SK-N-DZ (cell line): ENCODE measurements around the gene KIF25.

Source experiments
- DNase-seq: peaks from one replicate; pipeline ENCODE4 v3.0.0-alpha.2; 2015; ENCODE audit warnings: low spot score

The KIF25 gene

DNA sequence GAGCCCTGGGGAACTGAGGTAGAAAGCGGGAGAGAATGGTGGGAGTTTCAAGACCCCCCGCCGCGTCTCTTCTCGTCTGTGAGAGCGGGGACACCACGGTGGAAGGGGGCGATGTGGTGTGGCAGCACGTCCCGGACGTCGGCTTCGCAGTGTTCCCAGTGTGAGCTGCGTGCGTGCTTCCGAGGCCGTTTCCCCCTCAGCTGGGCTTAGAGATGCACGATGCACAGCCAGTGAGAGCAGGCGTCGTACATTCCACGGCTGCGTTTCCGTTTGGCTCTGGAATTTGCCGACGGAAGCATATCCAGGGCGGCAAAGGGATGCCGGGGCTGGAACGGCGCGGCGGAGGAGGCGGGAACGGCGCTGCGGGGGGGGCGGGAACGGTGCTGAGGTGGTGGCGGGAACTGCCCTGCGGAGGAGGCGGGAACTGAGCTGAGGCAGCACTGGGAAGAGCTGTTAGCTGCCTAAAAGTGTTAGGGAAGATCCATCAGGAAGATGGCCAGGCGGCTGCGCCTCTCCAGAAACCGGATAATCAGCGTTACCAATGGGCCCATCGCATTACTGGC is 37.7 kb downstream of the KIF25 start:
- DNase-seq, result peak; percentile 60

DNA sequence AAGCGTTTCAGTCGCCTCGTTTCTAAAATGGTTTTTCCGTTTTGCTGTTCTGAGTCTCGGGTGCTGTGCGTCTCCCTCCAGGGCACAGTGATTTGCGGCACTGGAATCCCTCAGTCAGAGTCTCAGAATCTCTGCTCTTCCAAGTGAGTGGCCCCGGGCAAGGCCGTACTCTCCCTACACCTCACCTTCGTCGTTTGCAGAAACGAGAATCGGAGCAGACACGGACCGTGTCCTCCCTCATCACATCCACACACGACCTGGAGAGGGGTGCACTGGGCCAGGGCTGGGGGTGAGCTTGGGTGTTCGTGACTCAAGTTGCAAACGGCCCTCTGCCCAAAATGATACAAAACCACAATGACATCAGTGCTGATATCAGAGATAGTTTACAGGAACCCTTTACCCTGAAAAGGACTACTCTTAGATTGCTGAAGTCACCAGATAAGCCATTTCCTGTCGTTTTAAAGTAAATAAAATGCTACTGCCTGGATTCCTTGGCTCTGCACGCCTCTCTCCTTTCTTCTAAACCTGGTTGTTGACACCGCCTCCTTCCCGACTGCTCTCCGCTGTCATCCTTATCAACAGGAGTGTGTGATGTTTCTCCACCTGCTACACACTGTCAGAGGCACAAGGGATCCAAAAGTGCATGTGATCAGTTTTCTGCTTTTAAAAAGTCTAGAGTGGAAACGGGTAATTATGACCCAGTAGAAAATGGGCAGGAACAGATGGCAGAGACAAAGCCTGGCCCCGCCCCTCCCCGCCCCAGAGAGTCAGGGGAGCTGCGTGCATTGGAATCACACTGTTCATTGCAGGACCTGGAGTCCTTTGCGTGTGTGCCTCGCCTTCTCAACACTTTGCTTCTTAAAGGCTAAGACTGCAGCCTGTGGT is 38.4 kb downstream of the KIF25 start:
- peak; percentile 49 for DNase-seq

DNA sequence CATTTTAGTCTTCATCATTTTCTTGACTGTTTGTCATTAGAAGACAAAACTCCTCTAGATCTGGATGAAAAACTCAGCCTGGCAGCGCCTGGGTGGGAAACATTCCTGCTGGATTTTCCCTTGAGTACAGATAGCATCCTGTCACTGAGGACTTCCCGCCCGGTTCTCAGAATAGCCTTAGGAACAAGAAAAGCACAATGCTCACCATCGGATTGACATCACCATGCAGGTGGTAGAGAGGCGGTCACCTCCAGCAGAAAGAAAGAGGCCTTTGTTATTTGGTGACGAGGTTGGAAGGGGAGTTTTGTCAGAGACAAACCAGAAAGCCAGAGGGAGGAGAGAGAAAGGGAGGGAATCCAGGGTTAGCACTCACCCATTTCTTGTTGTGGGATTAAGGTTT is 39.8 kb downstream of the KIF25 start:
- no peak for DNase-seq

DNA sequence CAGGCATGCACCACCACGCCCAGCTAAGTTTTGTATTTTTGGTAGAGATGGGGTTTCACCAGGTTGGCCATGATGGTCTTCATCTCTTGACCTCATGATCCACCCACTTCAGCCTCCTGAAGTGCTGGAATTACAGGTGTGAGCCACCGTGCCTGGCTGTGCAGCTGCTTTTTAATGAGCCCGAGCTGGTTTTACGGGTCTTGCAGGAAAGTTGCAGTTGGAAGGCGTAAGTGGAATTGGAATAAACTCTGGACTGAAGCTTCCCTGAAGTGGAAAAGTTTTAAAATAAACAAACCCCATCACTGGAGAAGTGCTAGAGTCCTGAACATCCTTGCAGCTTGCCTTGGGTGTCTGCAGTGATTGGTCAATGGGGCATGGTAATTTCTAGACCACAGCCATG is 40.4 kb downstream of the KIF25 start:
- no peak for DNase-seq

DNA sequence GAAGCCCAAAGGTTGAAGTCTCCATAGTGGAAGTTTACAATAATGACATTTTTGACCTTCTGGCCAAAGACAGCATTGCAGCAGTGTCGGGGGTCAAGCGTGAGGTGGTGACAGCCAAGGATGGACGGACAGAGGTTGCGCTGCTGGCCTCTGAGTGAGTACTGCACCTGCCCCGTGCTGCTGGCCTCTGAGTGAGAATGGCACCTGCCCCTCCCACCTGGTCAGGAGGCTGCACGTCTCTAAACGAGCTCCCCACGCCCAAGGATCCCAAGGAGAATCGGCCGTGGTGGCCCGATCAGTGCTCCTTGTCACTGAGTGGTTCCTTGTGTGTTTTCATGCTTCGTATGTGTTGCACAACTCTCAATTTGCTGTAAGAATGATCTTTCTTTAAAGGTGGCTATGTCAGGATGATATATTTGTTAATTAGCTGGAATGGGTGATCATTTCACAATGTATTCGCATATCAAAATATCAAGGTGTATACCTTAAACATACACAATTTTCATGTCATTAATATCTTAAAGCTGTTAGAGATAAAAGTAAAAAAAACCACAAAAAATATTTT is 41.2 kb downstream of the KIF25 start:
- DNase-seq, result no peak

DNA sequence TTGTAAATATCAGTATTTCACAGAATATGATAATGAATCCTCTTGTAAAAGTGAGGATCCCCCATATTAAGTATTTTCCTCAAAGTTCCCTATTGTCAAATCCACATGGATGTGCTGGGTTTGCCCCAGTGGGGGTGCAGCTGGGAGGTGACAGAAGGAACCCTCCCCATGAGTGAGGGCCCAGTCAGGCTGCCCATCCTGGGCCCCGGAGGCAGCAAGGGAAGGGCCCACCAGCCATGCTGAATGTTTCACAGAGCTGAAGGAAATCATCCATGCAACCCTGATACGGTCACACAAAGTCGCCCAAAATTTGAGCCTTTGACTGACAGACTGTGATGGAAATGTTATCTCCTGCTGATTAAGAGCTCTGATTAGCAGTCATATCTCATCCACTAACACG is 41.8 kb downstream of the KIF25 start:
- DNase-seq, result no peak

DNA sequence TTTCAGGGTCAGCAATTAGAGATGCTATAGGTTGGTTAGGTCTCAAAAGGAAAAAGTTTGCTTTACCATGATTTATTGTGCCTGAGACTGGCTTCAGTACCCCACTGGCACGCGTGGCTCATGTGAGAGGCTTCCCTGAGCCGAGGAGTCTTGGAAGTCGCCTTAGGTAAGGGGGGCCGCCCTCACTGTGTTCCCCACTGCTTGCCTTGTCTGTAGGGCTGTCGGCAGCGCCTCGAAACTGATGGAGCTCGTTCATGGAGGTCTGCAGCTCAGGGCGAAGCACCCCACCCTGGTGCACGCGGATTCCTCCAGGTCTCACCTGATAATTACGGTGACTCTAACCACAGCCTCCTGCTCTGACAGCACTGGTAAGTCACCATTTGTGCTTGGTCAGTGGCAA is 42.4 kb downstream of the KIF25 start:
- DNase-seq, result no peak

DNA sequence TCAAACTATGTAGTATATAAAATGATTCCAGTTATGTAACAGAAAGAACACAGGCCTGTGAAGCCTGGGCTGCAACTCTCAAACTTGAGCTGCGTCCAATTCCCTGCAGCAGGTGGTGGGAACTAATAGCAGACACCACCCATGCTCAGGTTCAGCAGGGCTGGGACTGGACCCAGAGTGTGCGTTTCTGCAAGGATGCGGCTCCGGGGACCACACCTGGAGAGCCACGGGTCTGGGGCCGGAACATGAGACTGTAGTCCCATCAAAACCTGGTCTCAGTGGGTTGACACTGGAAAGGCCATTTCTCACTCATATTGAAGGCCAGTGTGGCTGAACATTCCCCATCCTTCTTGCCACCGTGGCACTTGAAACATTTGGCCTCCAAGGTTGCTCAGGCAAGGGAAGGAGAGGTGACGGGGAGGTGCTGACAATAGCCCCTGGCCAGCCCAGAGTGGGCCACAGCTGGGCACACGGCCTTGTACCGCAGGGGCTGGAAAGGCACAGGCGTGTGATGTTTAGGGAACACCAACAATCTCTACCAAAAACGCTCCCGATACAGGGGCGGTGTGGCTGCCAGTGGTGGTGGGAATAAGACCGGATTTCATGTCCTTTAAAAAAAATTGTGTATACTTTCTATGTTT is 43.5 kb downstream of the KIF25 start:
- no peak for DNase-seq

DNA sequence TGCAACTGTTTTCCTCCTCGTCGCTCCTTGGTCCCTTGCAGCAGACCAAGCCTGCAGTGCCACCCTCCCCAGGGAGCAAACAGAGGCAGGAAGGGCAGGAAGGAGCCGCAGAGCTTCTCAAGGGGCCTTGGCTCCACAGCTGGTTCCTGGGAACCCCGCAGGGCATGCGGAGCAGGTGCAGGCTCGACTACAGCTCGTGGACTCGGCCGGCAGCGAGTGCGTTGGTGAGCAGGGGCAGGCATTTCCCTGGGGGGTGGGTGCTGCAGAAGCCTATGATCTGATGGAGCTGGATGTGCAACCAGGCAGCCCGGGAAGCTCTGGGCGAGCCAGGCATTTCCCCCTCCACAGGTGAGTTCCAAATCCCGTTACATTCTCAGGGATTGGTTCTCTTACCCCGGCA is 44.5 kb downstream of the KIF25 start:
- DNase-seq, result no peak

DNA sequence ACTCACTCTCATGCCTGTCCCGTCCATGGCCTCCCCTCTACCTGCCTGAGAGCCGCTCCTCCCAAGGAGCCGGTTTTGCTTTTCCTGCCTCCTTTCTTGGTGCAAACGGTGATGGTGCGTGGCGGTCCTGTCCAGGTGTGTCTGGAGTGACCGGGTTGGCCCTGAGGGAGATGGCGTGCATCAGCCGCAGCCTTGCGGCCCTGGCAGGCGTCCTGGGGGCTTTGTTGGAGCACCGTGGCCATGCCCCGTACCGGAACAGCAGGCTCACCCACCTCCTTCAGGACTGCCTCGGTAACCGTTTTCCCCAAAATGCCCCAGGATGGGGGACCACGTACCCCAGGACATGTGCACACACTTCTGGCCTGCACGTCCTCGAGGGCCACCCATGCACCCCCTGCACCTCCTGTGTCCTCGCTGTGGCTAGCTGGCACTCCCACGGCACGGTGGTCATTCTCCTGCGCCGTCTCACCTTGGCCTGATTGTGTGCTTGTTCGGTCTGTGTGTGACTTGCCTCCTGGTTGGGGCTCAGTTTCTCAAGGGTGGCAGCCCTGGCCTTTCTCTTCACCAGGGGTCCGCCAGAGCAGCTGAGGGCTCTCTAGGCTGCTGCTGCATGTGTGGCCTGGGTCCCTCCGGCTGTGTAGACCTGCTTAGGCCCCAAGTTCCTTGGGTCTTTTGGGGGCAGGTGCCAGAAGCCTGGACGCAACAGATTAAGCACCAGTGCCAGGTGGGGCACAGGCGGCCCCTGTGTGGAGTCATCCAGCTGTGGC is 45.1 kb downstream of the KIF25 start:
- DNase-seq, result no peak

DNA sequence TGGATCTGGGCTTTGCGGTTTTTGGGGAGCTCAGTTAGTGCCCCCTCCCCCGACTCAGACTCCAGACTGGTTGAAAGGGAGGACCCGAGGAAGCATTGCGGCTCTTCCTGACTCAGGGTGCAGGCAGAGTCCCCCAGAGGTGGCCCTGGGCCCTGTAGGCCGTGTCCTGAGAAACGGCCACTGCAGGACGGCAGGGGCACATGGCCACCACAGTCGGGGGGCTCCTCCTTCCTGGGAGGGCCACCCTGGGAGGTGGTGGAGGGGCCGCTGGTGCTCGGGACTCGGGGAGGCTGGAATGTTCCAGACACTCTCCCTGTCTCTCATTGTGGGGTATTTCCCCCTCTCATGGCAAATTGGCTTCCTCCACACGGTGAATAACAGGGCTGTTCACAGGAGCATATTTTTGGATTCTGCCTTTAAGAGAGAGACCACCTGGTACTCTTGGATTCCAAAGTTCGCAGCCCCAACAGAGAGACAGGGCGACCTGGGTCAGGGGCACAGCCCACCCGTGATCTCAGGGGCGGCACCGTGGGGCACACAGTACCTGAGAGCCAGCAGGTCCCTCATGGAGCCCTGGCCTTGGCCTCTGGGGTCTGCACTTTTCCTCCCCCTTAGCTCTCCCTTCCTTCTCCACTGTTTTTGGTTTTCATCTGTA is 45.8 kb downstream of the KIF25 start:
- DNase-seq, result no peak

DNA sequence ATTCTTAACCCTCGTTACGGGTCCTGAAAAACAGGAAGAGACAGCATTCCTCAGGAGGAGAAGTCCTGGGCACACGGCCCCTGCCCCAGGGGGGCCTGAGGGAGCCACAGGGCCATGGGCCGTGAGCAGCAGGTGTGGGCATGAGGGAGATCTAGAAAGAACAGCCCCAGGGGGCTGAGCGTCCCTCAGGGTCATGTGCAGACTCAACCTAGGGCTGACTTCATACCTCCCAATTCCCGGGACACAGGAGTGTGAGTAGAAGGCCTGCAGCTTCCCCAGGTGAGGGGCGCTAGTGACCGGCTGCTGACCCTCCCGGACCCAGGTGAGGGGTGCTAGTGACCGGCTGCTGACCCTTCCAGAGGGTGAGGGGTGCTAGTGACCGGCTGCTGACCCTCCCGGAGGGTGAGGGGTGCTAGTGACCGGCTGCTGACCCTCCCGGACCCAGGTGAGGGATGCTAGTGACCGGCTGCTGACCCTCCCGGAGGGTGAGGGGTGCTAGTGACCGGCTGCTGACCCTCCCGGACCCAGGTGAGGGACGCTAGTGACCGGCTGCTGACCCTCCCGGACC is 46.5 kb downstream of the KIF25 start:
- no peak for DNase-seq

DNA sequence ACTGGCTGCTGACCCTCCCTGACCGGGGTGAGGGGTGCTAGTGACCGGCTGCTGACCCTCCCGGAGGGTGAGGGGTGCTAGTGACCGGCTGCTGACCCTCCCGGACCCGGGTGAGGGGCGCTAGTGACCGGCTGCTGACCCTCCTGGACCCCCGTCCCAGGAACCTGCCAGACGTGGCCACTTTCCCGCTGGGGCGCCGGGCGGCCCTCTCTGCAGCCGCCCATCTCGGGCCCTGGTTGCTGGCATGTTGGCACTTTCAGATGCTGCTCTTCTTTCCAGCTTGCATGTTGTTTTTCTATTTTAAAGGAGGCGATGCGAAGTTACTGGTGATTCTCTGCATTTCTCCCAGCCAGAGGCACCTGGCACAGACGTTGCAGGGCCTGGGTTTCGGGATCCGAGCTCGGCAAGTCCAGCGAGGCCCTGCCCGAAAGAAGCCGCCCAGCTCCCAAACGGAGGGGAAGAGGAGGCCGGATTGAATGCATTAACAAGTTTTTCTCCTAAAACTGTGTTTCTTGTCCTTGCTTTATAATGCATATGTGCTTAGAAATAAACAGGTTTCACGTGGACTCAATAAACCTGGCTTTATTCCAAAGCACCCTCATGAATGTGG is 47.2 kb downstream of the KIF25 start:
- no peak for DNase-seq

DNA sequence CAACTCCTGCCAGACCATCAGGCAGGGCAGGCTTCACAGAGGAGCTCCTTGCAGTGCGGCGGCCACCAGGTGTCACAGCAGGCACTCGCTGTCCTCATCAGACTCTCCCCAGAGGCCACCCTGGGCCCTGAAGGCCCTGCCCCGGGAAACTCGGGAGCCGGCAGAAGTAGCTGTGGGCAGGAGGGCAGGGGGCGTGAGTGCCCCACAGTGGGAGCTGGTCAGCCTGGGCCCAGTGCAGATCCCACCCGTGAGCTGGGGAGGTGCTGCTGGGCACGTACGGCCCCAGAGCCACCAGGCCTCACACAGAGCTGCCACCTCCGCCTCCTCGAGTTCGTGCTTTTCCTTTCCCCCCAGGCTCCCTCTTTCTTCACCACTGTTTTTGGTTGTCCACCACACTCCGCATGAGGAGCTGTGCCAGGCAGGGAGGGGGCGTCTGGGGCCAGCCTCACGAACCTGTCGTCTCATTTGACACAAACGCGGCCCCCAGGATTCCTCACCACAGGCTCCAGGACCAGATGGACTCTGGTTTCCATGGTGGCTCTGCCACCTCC is 47.7 kb downstream of the KIF25 start:
- peak; percentile 52 for DNase-seq

DNA sequence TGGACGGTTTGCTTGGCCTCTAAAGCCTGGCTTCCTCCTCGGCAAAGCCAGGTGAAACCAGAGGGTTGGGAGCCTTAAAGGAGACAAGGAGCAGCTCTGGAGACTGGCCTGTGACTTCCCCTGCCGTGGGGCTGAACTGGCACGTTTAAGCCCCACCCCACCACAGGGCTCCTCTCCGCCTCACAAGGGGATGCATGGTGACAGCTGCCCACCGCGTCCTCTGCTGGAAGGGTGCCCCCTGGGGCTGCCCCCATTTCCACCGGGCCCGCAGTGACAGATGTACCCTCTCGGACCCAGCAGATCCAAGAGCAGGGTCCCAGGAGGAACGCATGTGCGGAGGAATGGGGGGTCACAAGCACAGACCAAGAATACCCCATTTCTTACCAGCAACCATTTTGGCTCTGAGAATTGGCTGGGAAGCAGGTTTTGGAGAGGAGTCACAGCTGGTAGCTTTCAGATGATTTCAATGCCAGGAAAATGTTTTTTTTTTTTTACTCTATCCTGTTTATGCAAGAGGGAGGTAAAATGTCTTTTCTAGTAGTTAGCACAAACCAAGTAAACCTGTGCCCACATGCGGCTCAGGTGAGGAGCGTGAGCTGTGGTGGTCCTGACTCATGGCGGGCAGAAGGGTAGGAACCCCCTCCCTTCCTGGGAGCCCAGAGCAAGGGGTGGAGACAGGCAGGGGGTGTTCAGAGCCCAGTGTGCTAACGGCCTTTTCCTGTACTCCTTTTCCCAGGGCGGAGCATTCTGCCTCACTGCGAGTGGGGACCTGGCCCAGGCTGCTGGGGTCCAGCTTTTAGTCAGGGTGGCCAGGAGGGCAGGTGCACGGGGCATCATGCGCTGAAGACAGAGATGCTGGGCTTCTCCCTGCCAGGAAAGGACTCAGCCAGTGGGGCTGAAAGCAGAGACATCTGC is 48.5 kb downstream of the KIF25 start:
- peak; percentile 45 for DNase-seq

DNA sequence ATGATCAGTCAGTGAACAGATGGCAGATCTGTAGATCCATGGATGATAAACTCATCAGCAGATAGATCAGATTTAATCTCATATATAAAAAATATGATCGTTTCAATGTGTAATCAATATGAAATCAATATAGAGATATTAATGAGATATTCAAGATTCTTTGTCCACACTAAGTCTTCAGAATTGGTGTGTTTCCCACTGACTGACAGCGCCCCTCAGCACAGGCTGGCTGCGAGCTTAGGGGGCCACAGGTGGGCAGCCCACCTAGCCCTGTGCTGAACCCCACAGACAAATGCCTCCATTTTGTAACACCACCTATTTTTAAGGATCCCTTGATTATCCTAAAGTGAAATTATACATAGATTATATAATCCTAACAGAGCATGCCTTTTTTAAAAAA is 49.2 kb downstream of the KIF25 start:
- no peak for DNase-seq

DNA sequence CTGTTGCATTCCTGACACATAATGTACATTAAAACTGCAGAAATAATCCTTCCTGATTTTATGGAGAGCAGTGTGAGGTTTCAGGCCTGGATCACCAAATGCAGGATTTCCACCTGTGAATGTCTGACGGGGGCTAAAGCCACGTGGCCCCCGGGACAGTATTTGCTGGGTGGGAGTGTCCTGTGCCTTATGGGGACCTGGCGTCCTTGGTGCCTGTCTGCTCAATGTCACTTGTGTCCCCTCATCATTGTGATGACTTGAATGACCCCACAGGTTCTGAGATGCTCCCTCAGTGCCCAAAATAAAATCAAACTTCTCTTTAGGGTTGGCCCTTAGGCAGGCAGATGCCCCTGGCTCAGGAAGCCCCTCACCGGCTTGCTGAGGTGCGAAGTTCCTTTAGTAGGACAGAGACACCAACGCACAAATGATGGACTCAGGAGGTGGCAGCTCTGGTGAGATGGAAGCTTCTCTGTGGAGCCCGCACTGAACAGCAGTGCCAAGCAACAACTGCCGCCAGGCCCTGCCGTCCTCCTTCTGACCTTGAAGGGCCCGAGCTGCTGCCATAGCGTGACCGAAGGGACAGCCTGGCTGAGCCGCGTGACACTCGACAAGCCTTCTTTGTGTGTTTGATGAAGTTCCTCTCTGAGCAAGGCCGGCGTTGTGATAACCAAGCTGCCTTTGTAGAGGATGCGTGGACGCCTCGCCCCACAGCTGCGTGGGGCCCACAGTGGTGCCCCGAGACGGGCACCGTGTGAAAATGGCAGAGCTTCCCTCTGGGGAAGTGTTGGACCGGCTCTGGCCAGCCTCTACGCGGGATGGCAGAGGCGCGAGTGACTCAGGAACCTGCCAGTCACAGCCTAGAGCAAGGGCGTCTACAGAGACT is 50.6 kb downstream of the KIF25 start:
- no peak for DNase-seq

DNA sequence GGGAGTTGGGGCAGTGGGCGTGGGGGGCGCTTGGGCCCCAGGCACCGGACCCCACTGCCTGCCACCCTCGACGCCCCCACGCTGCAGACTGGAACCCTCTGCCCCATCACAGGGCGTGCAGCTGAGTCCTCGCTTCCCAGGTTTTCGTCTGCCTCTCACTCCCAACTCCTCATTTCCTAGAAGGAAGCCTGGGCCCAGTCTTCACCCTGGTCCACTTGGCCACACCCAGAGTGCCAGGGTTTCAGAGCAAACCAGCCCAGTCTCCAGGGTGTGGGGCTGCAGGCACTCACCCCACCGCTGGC is 51.2 kb downstream of the KIF25 start:
- DNase-seq, result no peak
